Activated CD4-positive, alpha-beta T cell treated with anti-CD3 and anti-CD28 coated beads for 24 hours (primary cell): ENCODE measurements around the gene LIMS2.

Experiments used
- DNase-seq, 2 donors: peaks; one replicate each; pipeline ENCODE4 v3.0.0-alpha.2; 2020; ENCODE audit warnings: low read depth in 2 of 2

Gene LIMS2

GRCh38 chr2:127606625-127607398 is 68.5 kb downstream of the LIMS2 start:
- no peak for DNase-seq

- no peak for DNase-seq
Observed at GRCh38 chr2:127605691-127606263, 69.6 kb downstream of the LIMS2 start.

GRCh38 chr2:127604986-127605385 is 70.3 kb downstream of the LIMS2 start:
- DNase-seq: no peak

- DNase-seq: no peak
Observed at GRCh38 chr2:127599211-127599610, 76.1 kb downstream of the LIMS2 start.

GRCh38 chr2:127598711-127599110 is 76.6 kb downstream of the LIMS2 start:
- no peak for DNase-seq

- DNase-seq: no peak
Observed at GRCh38 chr2:127597984-127598380, 77.3 kb downstream of the LIMS2 start.

GRCh38 chr2:127597046-127597983 is 78.0 kb downstream of the LIMS2 start:
- no peak for DNase-seq

GRCh38 chr2:127596311-127597045 is 78.9 kb downstream of the LIMS2 start:
- no peak for DNase-seq

GRCh38 chr2:127594116-127594591 is 81.2 kb downstream of the LIMS2 start:
- DNase-seq: no peak

GRCh38 chr2:127593228-127594115 is 81.9 kb downstream of the LIMS2 start:
- no peak for DNase-seq

- no peak for DNase-seq
Observed at GRCh38 chr2:127592761-127593227, 82.5 kb downstream of the LIMS2 start.

- DNase-seq: peak; percentile 50 to 59
Observed at GRCh38 chr2:127591221-127591923, 84.0 kb downstream of the LIMS2 start.

- no peak for DNase-seq
Observed at GRCh38 chr2:127590386-127591190, 84.7 kb downstream of the LIMS2 start.

GRCh38 chr2:127589841-127590240 is 85.5 kb downstream of the LIMS2 start:
- no peak for DNase-seq

GRCh38 chr2:127589358-127589757 is 86.0 kb downstream of the LIMS2 start:
- no peak for DNase-seq
